ENCODE data around the gene DBNL.

Gene DBNL

GRCh38 chr7:44109991-44110390, 65.5 kb downstream of the DBNL start:
- no peak for DNase-seq (ENCODE audit: low read depth in 2 of 2, low spot score in 1 of 2)

GRCh38 chr7:44110719-44111635, 66.5 kb downstream of the DBNL start:
- DNase-seq (ENCODE audit: low read depth in 2 of 2, low spot score in 1 of 2) = no peak
